22Rv1 (cell line): ENCODE measurements around the gene SLC25A28.

Source experiments
- CTCF ChIP-seq: fragments of 450-650 bp; IDR thresholded peaks from 2 replicates; pipeline ENCODE4 v1.5.1; 2017; ENCODE audit warnings: mild to moderate bottlenecking
- ZFX ChIP-seq: fragments of 450-650 bp; IDR thresholded peaks from 2 replicates; pipeline ENCODE4 v1.6.1; 2017; ENCODE audit warnings: antibody characterized with exemption, borderline replicate concordance

GRCh38 chr10:99595236-99595635 lies 25.0 kb downstream of the SLC25A28 start:
- TF ChIP-seq CTCF, result no peak
- no peak for TF ChIP-seq ZFX
